Neural progenitor cell (in vitro differentiated cells): ENCODE measurements around the gene SH3BP5. TPM values are rescaled to one million over a fixed set of nuclear protein-coding genes. Genes with fewer than 3 reads are reported as not detected.
A peak's percentile ranks its signal among the peaks of the same experiment; 100 is the strongest.

ENCODE experiments used
- DNase-seq: peaks from one replicate; pipeline ENCODE4 v3.0.0-alpha.2; 2016; ENCODE audit warnings: low spot score
- H2AFZ ChIP-seq: fragments of 200-600 bp; sonication (generic); replicated peaks from 2 replicates; pipeline ENCODE4 v1.6.1; 2016; ENCODE audit warnings: antibody characterized with exemption
- H3F3A ChIP-seq: fragments of 200-600 bp; sonication (generic); 2 replicates; pipeline ENCODE4 v1.6.1; 2016; ENCODE audit warnings: antibody characterized with exemption, low read depth
- H3K27ac ChIP-seq: fragments of 200-600 bp; sonication (generic); 2 replicates; pipeline ENCODE4 v1.5.1; 2016; ENCODE audit warnings: mild to moderate bottlenecking
- H3K27me3 ChIP-seq: fragments of 200-600 bp; sonication (generic); 2 replicates; pipeline ENCODE4 v1.6.1; 2016; ENCODE audit warnings: mild to moderate bottlenecking, moderate library complexity
- H3K36me3 ChIP-seq: fragments of 200-600 bp; sonication (generic); 2 replicates; pipeline ENCODE4 v1.5.1; 2016
- H3K4me1 ChIP-seq: fragments of 200-600 bp; sonication (generic); 2 replicates; pipeline ENCODE4 v1.6.1; 2016; ENCODE audit warnings: mixed run types
- H3K4me2 ChIP-seq: fragments of 200-600 bp; sonication (generic); 2 replicates; pipeline ENCODE4 v1.6.1; 2016
- H3K4me3 ChIP-seq: fragments of 200-600 bp; sonication (generic); 2 replicates; pipeline ENCODE4 v1.5.1; 2016
- H3K79me2 ChIP-seq: fragments of 200-600 bp; sonication (generic); 2 replicates; pipeline ENCODE4 v1.6.1; 2016; ENCODE audit warnings: low read depth
- H3K9ac ChIP-seq: fragments of 200-600 bp; sonication (generic); 2 replicates; pipeline ENCODE4 v1.6.1; 2016
- H3K9me3 ChIP-seq: fragments of 200-600 bp; sonication (generic); 2 replicates; pipeline ENCODE4 v1.5.1; 2016; ENCODE audit warnings: low read depth
- H4K20me1 ChIP-seq: fragments of 200-600 bp; sonication (generic); 2 replicates; pipeline ENCODE4 v1.6.1; 2016; ENCODE audit warnings: low read depth
- H3K27ac Mint-ChIP-seq: 3 replicates; pipeline ENCODE4 v1.8.0; 2021; ENCODE audit warnings: mixed read lengths
- H3K27me3 Mint-ChIP-seq: 2 replicates; pipeline ENCODE4 v1.8.0; 2022; ENCODE audit warnings: low read depth, mild to moderate bottlenecking, inconsistent platforms, moderate library complexity, mixed read lengths; ENCODE audit not compliant: insufficient read depth
- H3K36me3 Mint-ChIP-seq: 3 replicates; pipeline ENCODE4 v1.8.0; 2021; ENCODE audit warnings: mixed read lengths
- H3K4me1 Mint-ChIP-seq: 3 replicates; pipeline ENCODE4 v1.8.0; 2021; ENCODE audit warnings: mixed read lengths
- H3K4me3 Mint-ChIP-seq: 3 replicates; pipeline ENCODE4 v1.8.0; 2021; ENCODE audit warnings: mild to moderate bottlenecking, moderate library complexity, mixed read lengths
- H3K9me3 Mint-ChIP-seq: 3 replicates; pipeline ENCODE4 v1.8.0; 2020; ENCODE audit warnings: mixed read lengths
- EZH2 ChIP-seq: fragments of 200-600 bp; sonication (generic); IDR thresholded peaks from 2 replicates; pipeline ENCODE4 v1.6.1; 2017; ENCODE audit warnings: antibody characterized with exemption, mild to moderate bottlenecking, moderate library complexity
- EZH2phosphoT487 ChIP-seq: fragments of 200-600 bp; sonication (generic); IDR thresholded peaks from 2 replicates; pipeline ENCODE4 v1.6.1; 2017; ENCODE audit warnings: antibody characterized with exemption
- total RNA-seq: library from RNA; depleted of rRNA; stranded (reverse); fragments of >200 nt; gene quantifications from 2 replicates; pipeline ENCODE4 v1.2.3, GENCODE V29; 2015; ENCODE audit warnings: low replicate concordance
- TF ChIP-seq, protein P1 (sequence below): fragments of 200-600 bp; sonication (generic); IDR thresholded peaks from 2 replicates; pipeline ENCODE4 v1.5.1; 2017; ENCODE audit warnings: antibody characterized with exemption, mild to moderate bottlenecking

SH3BP5 gene
- total RNA-seq, 1 donor from 2014 or later: 11.2 TPM

DNA sequence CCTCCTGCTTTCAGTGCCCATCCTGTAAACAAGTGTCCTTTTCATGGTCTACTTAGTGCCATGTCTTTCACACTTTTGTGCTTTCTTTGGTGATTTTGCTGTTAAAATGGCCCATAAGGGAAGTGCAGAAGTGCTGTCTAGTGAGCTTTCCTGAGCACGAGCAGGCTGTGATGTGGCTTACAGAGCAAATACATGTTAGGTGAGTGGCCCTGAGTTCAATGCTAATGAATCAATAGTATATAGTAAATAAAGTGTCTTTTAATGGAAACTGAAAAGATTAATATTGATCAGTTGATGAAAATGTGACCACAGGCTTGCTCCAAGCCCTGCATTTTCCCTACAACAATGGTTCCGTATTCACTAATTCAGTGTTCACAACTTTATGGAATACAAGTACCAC, 5.7 kb downstream of the SH3BP5 start:
- Histone ChIP-seq H3F3A (peaks cover 25% of the 10 kb centered on the region), H3K27me3 (peaks cover 9% of the 10 kb centered on the region), H4K20me1 (no peaks in the 10 kb centered on the region), H3K27ac (no peak overlapping the region), H3K36me3 (no peaks in the 10 kb centered on the region), H3K9me3 (no peaks in the 10 kb centered on the region), H3K79me2 (peaks cover 7% of the 10 kb centered on the region), H2AFZ (no peak overlapping the region), H3K4me2 (no peak overlapping the region), H3K9ac (no peak overlapping the region), H3K4me1 (peaks cover 44% of the 10 kb centered on the region), H3K4me3 (no peak overlapping the region)
- DNase-seq: no peak
- no peak overlapping the region for H3K27ac Mint-ChIP-seq
- H3K9me3 Mint-ChIP-seq: no peaks in the 10 kb centered on the region
- peaks cover 57% of the 10 kb centered on the region for H3K4me1 Mint-ChIP-seq
- no peak for TF ChIP-seq EZH2phosphoT487
- no peak for TF ChIP-seq EZH2
- TF ChIP-seq, protein P1, sequence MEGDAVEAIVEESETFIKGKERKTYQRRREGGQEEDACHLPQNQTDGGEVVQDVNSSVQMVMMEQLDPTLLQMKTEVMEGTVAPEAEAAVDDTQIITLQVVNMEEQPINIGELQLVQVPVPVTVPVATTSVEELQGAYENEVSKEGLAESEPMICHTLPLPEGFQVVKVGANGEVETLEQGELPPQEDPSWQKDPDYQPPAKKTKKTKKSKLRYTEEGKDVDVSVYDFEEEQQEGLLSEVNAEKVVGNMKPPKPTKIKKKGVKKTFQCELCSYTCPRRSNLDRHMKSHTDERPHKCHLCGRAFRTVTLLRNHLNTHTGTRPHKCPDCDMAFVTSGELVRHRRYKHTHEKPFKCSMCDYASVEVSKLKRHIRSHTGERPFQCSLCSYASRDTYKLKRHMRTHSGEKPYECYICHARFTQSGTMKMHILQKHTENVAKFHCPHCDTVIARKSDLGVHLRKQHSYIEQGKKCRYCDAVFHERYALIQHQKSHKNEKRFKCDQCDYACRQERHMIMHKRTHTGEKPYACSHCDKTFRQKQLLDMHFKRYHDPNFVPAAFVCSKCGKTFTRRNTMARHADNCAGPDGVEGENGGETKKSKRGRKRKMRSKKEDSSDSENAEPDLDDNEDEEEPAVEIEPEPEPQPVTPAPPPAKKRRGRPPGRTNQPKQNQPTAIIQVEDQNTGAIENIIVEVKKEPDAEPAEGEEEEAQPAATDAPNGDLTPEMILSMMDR: no peak
- H3K36me3 Mint-ChIP-seq: no peaks in the 10 kb centered on the region
- H3K4me3 Mint-ChIP-seq: no peak overlapping the region
- H3K27me3 Mint-ChIP-seq: peaks cover 2% of the 10 kb centered on the region

DNA sequence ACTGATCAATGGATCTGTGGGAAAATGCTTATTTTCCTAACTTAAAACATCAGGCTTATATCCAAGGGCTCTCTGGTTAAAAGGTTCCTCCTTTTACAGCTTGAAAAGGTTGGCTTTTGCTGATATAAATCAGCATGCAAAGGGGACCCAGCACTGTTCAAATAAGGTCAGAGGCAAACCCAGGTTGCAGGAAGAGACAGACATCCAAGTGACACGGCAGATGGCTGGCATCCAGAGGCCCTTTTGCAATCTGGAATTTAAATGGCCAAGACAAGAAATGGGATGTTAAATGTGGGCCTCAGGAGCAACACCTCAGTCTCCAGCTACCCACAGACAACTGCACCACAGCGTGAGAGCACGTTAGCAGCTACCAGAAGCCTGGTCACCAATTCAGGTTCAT, 6.3 kb downstream of the SH3BP5 start:
- Histone ChIP-seq H3K79me2 (peaks cover 2% of the 10 kb centered on the region), H3K27ac (no peak overlapping the region), H4K20me1 (no peaks in the 10 kb centered on the region), H3K4me2 (no peak overlapping the region), H3K9me3 (no peaks in the 10 kb centered on the region), H3K4me1 (peaks cover 40% of the 10 kb centered on the region), H3F3A (peaks cover 19% of the 10 kb centered on the region), H3K9ac (no peak overlapping the region), H3K4me3 (no peak overlapping the region), H2AFZ (no peak overlapping the region), H3K36me3 (no peaks in the 10 kb centered on the region), H3K27me3 (peaks cover 3% of the 10 kb centered on the region)
- TF ChIP-seq EZH2phosphoT487 (no peak), EZH2 (no peak)
- TF ChIP-seq, protein P1: no peak
- Mint-ChIP-seq H3K36me3 (no peaks in the 10 kb centered on the region), H3K9me3 (no peaks in the 10 kb centered on the region), H3K4me1 (peaks cover 52% of the 10 kb centered on the region), H3K27ac (peak overlapping the region; percentile 13), H3K4me3 (no peak overlapping the region), H3K27me3 (peaks cover 2% of the 10 kb centered on the region)
- no peak for DNase-seq

DNA sequence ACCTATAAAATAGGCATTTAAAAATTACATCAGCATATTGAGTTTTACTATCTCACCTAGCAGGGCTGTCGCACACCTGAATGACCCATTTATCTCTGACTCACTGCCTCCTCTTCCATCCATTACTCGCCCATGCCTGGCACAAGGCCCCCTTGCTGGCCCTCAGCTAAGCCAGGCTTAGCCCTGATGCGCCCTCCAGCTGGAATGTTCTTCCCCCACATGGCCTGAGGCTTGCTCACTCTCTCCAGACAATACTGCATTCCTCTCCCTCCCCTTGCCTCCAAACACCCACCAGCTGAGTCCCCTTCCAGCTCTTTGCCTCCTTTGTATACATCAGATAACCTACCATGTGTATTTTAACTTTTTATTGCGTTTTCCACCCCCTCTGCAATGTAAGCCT, 7.2 kb downstream of the SH3BP5 start:
- no peak overlapping the region for H2AFZ ChIP-seq
- H3K27ac Mint-ChIP-seq: peak overlapping the region; percentile 59
- no peaks in the 10 kb centered on the region for H3K27me3 ChIP-seq
- H3K4me2 ChIP-seq: no peak overlapping the region
- H3K4me1 Mint-ChIP-seq: peaks cover 44% of the 10 kb centered on the region
- H3K4me3 Mint-ChIP-seq: no peak overlapping the region
- no peak overlapping the region for H3K27ac ChIP-seq
- H3K9ac ChIP-seq: no peak overlapping the region
- peaks cover 12% of the 10 kb centered on the region for H3F3A ChIP-seq
- peak; percentile 79 for DNase-seq
- no peaks in the 10 kb centered on the region for H4K20me1 ChIP-seq
- H3K36me3 ChIP-seq: no peaks in the 10 kb centered on the region
- no peaks in the 10 kb centered on the region for H3K79me2 ChIP-seq
- H3K9me3 Mint-ChIP-seq: no peaks in the 10 kb centered on the region
- no peak overlapping the region for H3K4me3 ChIP-seq
- TF ChIP-seq EZH2phosphoT487 (no peak), EZH2 (no peak)
- TF ChIP-seq, protein P1: no peak
- H3K27me3 Mint-ChIP-seq: peaks cover 2% of the 10 kb centered on the region
- H3K4me1 ChIP-seq: peaks cover 33% of the 10 kb centered on the region
- no peaks in the 10 kb centered on the region for H3K36me3 Mint-ChIP-seq
- H3K9me3 ChIP-seq: no peaks in the 10 kb centered on the region
